Thoracic aorta (tissue), 2 donors: ENCODE measurements around the gene CCDC106. TPM values are rescaled to one million over a fixed set of nuclear protein-coding genes. Genes with fewer than 3 reads are reported as not detected.

Experiments used
- ATAC-seq: fragments of 150-250 bp; one replicate; pipeline ENCODE4 v1.8.0; 2017; ENCODE audit warnings: low read depth; ENCODE audit not compliant: insufficient number of reproducible peaks, low FRiP score
- DNase-seq: peaks from one replicate; pipeline ENCODE4 v3.0.0-alpha.2; 2020; ENCODE audit warnings: low spot score
- H3K27ac ChIP-seq, 2 donors: fragments of 200-600 bp; sonication (generic); 1 replicate in 1 of 2; 2 replicates in 1 of 2; pipeline ENCODE4 v1.5.1; 2016; ENCODE audit warnings: mild to moderate bottlenecking in 2 of 2, moderate library complexity in 2 of 2
- H3K27me3 ChIP-seq: fragments of 200-600 bp; sonication (generic); replicated peaks from 2 replicates; pipeline ENCODE4 v1.6.0; 2016; ENCODE audit warnings: mild to moderate bottlenecking; ENCODE audit not compliant: insufficient read depth
- H3K36me3 ChIP-seq: fragments of 200-600 bp; sonication (generic); one replicate; pipeline ENCODE4 v1.5.1; 2016
- H3K4me1 ChIP-seq, 2 donors: fragments of 200-600 bp; sonication (generic); 1 replicate in 1 of 2; 2 replicates in 1 of 2; pipeline versions ENCODE4 v1.5.1 to v1.6.0; 2016; ENCODE audit warnings: low read depth in 2 of 2, mild to moderate bottlenecking in 1 of 2; ENCODE audit not compliant: control insufficient read depth in 1 of 2
- H3K4me3 ChIP-seq: fragments of 200-600 bp; sonication (generic); 2 replicates; pipeline ENCODE4 v1.5.1; 2016; ENCODE audit warnings: mild to moderate bottlenecking
- H3K9me3 ChIP-seq: fragments of 200-600 bp; sonication (generic); 2 replicates; pipeline ENCODE4 v1.5.1; 2016
- total RNA-seq, 2 donors: library from RNA; depleted of rRNA; stranded (reverse); fragments of >200 nt; gene quantifications; one replicate each; pipeline versions ENCODE4 v1.1.0 to v1.2.3, GENCODE V29; 2016
- TF ChIP-seq, protein P1 (sequence below): fragments of 200-600 bp; sonication (generic); IDR thresholded peaks from one replicate; pipeline ENCODE4 v1.5.1; 2019; ENCODE audit warnings: antibody characterized with exemption

The CCDC106 gene
- total RNA-seq, 2 donors from 2014 or later = 10.5 to 14.8 TPM

DNA sequence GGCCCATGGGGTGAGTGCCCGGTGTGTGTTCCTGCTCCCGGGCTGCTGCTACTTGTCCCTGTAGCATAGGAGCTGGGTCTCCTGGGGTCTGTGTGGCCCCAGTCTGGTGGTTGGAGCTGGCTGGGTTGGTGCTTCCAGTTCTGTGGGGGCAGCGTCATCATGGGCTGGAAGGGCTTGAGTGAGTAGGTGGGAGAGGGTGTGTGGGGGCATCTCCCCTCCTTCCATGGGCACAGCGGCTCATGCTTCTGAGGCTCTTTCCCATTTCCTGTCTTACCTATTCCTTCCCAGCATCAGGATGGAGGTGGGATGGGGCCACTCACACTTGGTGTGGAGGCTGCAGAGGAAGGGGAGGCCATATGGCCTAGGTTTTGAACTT lies 19.0 kb downstream of the CCDC106 start:
- TF ChIP-seq, protein P1, sequence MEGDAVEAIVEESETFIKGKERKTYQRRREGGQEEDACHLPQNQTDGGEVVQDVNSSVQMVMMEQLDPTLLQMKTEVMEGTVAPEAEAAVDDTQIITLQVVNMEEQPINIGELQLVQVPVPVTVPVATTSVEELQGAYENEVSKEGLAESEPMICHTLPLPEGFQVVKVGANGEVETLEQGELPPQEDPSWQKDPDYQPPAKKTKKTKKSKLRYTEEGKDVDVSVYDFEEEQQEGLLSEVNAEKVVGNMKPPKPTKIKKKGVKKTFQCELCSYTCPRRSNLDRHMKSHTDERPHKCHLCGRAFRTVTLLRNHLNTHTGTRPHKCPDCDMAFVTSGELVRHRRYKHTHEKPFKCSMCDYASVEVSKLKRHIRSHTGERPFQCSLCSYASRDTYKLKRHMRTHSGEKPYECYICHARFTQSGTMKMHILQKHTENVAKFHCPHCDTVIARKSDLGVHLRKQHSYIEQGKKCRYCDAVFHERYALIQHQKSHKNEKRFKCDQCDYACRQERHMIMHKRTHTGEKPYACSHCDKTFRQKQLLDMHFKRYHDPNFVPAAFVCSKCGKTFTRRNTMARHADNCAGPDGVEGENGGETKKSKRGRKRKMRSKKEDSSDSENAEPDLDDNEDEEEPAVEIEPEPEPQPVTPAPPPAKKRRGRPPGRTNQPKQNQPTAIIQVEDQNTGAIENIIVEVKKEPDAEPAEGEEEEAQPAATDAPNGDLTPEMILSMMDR = no peak
- Histone ChIP-seq H3K9me3 (no peaks in the 10 kb centered on the region), H3K27ac (no peak overlapping the region), H3K27me3 (no peaks in the 10 kb centered on the region), H3K36me3 (peaks cover 83% of the 10 kb centered on the region), H3K4me1 (no peaks in the 10 kb centered on the region), H3K4me3 (no peak overlapping the region)
- ATAC-seq (no peak), DNase-seq (no peak)

DNA sequence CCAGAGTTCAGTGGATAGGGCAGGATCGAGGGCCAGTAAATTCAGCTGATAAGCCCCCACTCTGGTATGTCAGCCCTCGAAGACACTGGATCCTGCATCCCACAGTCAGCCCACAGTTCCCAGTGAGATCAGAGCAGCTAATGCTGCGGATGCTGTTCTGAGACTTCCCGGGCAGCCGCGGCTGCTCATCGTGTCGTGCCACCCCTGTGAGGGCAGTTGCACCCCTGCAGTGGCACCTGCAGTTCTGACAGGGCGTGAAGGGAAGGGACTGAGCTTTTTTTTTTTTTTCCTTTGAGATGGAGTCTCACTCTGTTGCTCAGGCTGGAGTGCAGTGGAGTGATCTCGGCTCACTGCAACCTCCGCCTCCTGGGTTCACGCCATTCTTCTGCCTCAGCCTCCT lies 19.5 kb downstream of the CCDC106 start:
- no peak for ATAC-seq
- H3K9me3 ChIP-seq = no peaks in the 10 kb centered on the region
- H3K36me3 ChIP-seq = peaks cover 78% of the 10 kb centered on the region
- no peak for DNase-seq
- H3K27me3 ChIP-seq = no peaks in the 10 kb centered on the region
- no peak overlapping the region for H3K27ac ChIP-seq
- TF ChIP-seq, protein P1 = no peak
- H3K4me1 ChIP-seq = no peaks in the 10 kb centered on the region
- no peak overlapping the region for H3K4me3 ChIP-seq

DNA sequence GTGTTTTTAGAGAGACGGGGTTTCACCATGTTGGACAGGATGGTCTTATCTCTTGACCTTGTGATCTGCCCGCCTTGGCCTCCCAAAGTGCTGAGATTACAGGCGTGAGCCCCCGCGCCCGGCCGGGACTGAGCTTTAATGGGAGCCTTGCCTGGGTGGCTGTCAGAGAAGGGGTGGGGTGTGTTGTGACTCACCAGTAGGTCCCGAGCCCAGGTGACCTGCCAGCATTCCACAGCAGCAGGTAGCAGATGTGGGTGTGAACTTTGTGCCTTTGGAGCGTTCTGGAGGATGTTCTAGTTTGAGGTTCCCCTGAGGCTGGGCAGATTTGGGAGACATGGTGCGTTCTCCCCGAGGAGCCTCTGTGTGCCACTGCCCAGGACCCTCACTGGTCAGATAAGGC lies 19.9 kb downstream of the CCDC106 start:
- no peak for DNase-seq
- H3K4me3 ChIP-seq = no peak overlapping the region
- no peaks in the 10 kb centered on the region for H3K9me3 ChIP-seq
- H3K27me3 ChIP-seq = no peaks in the 10 kb centered on the region
- TF ChIP-seq, protein P1 = no peak
- H3K4me1 ChIP-seq = no peaks in the 10 kb centered on the region
- ATAC-seq = no peak
- peaks cover 77% of the 10 kb centered on the region for H3K36me3 ChIP-seq
- H3K27ac ChIP-seq = no peak overlapping the region

DNA sequence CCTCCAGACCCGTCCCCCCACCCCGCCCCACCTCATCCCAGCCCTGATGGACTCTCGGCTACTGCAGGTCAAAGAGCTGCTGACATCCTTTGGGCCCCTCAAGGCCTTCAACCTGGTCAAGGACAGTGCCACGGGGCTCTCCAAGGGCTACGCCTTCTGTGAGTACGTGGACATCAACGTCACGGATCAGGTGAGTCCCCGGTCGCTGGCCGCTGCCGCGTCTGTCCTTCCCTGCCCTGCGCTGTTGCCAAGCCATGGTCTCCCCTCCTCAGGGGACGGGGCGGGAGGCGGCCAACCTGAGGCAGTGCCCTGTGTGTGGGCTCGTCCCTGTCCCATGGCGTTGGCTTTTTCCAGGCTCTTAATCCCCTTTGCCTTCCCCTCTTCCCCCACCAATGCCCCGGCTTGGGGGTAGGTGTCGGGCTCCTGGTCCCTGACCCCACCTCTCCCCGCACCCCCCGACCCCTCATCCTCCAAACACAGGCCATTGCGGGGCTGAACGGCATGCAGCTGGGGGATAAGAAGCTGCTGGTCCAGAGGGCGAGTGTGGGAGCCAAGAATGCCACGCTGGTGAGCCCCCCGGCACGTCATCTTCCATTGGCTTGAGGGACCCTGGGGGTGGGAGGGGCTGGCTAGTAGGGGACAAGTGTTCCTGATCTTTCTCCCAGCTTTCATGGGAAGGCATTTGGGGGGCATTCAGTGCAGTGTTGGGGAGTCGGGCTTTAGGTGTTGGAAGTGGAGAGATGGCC lies 20.8 kb downstream of the CCDC106 start:
- no peak for ATAC-seq
- TF ChIP-seq, protein P1 = no peak
- Histone ChIP-seq H3K36me3 (peaks cover 75% of the 10 kb centered on the region), H3K4me3 (no peak overlapping the region), H3K27ac (no peak overlapping the region), H3K4me1 (no peaks in the 10 kb centered on the region), H3K9me3 (no peaks in the 10 kb centered on the region), H3K27me3 (no peaks in the 10 kb centered on the region)
- no peak for DNase-seq

DNA sequence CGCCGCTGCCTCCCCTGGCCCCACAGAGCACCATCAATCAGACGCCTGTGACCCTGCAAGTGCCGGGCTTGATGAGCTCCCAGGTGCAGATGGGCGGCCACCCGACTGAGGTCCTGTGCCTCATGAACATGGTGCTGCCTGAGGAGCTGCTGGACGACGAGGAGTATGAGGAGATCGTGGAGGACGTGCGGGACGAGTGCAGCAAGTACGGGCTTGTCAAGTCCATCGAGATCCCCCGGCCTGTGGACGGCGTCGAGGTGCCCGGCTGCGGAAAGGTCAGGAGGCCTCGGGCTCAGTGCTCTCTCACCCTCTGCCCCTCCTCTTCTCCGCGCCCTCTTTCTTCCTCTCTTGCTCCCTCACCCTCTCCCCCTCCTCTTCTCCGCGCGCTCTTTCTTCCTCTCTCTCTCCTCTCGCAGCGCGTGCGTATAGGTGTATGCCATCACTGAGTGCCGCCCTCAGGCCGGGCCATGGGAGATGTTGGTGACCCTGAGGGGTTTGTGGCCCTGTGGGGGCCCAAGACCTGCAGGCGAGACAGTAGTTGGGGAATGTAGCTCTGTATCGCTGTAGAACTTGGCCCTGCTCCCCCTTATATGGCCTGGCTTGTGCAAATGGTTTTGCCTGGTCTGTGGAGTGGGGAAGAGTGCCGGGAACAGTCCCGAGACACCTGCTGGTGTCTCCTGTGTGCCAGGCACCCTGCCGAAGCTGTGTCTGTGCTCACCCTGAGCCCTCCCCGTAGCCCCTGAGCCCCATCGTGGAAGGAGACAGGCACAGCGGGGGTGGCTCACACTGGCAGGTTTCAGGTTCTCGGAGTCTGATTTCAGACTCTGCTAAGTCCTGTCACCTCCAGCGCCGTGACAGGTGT lies 21.6 kb downstream of the CCDC106 start:
- peaks cover 68% of the 10 kb centered on the region for H3K36me3 ChIP-seq
- H3K27me3 ChIP-seq = no peaks in the 10 kb centered on the region
- no peak overlapping the region for H3K27ac ChIP-seq
- peaks cover 3 to 5% of the 10 kb centered on the region in 2 donors for H3K4me1 ChIP-seq
- TF ChIP-seq, protein P1 = no peak
- ATAC-seq (no peak), DNase-seq (no peak)
- no peak overlapping the region for H3K4me3 ChIP-seq
- H3K9me3 ChIP-seq = no peaks in the 10 kb centered on the region
